WTC11 (cell line): ENCODE data around the gene EHMT1.

Source experiments
- ATF2 ChIP-seq: sonication (generic); formaldehyde crosslinking; IDR thresholded peaks from 2 replicates; pipeline ENCODE4 v1.8.1; 2022; ENCODE audit warnings: low read depth, missing genetic modification reagents, borderline replicate concordance
- CDX4 ChIP-seq: fragments of 250-450 bp; sonication (Bioruptor Pico); IDR thresholded peaks from 2 replicates; pipeline ENCODE4 v1.9.0; 2021; ENCODE audit warnings: moderate library complexity, mild to moderate bottlenecking, inconsistent platforms, borderline replicate concordance
- E2F4 ChIP-seq: sonication (generic); formaldehyde crosslinking; IDR thresholded peaks from 2 replicates; pipeline ENCODE4 v1.8.1; 2022; ENCODE audit warnings: low read depth, mild to moderate bottlenecking, moderate library complexity, missing genetic modification reagents, borderline replicate concordance
- HMGXB4 ChIP-seq: sonication (generic); formaldehyde crosslinking; IDR thresholded peaks from 2 replicates; pipeline ENCODE4 v1.8.1; 2023; ENCODE audit warnings: mild to moderate bottlenecking, moderate library complexity, missing genetic modification reagents
- IRF2 ChIP-seq: sonication (generic); formaldehyde crosslinking; IDR thresholded peaks from 2 replicates; pipeline ENCODE4 v1.8.0; 2022; ENCODE audit warnings: low read depth, missing genetic modification reagents, borderline replicate concordance
- JUN ChIP-seq: sonication (generic); formaldehyde crosslinking; IDR thresholded peaks from 2 replicates; pipeline ENCODE4 v1.8.0; 2023; ENCODE audit warnings: mild to moderate bottlenecking, missing genetic modification reagents
- NFATC4 ChIP-seq: fragments of 250-450 bp; sonication (Bioruptor Pico); IDR thresholded peaks from 2 replicates; pipeline ENCODE4 v1.9.0; 2021; ENCODE audit warnings: mild to moderate bottlenecking
- NFYB ChIP-seq: sonication (generic); formaldehyde crosslinking; conservative IDR thresholded peaks from 2 replicates; pipeline ENCODE4 v1.8.0; 2022; ENCODE audit warnings: low read depth, missing genetic modification reagents
- NR1H2 ChIP-seq: sonication (generic); formaldehyde crosslinking; IDR thresholded peaks from 2 replicates; pipeline ENCODE4 v1.9.0; 2021; ENCODE audit warnings: mild to moderate bottlenecking, moderate library complexity, missing genetic modification reagents
- TEAD4 ChIP-seq: sonication (generic); formaldehyde crosslinking; IDR thresholded peaks from 2 replicates; pipeline ENCODE4 v1.8.0; 2022; ENCODE audit warnings: mild to moderate bottlenecking, missing genetic modification reagents
- TF ChIP-seq, protein P1 (sequence below): fragments of 200-600 bp; IDR thresholded peaks from 2 replicates; pipeline ENCODE4 v1.8.0; 2022; ENCODE audit warnings: antibody characterized with exemption
- TF ChIP-seq, protein P2 (sequence below): sonication (generic); formaldehyde crosslinking; conservative IDR thresholded peaks from 2 replicates; pipeline ENCODE4 v1.8.1; 2022; ENCODE audit warnings: mild to moderate bottlenecking, missing genetic modification reagents
- TF ChIP-seq, protein P3 (sequence below): sonication (generic); formaldehyde crosslinking; IDR thresholded peaks from 2 replicates; pipeline ENCODE4 v1.8.1; 2023; ENCODE audit warnings: mild to moderate bottlenecking, missing genetic modification reagents
- TF ChIP-seq, protein P4 (sequence below): sonication (generic); formaldehyde crosslinking; IDR thresholded peaks from 2 replicates; pipeline ENCODE4 v1.8.1; 2022; ENCODE audit warnings: mild to moderate bottlenecking, missing genetic modification reagents, moderate library complexity, borderline replicate concordance

- TF ChIP-seq, protein P1, sequence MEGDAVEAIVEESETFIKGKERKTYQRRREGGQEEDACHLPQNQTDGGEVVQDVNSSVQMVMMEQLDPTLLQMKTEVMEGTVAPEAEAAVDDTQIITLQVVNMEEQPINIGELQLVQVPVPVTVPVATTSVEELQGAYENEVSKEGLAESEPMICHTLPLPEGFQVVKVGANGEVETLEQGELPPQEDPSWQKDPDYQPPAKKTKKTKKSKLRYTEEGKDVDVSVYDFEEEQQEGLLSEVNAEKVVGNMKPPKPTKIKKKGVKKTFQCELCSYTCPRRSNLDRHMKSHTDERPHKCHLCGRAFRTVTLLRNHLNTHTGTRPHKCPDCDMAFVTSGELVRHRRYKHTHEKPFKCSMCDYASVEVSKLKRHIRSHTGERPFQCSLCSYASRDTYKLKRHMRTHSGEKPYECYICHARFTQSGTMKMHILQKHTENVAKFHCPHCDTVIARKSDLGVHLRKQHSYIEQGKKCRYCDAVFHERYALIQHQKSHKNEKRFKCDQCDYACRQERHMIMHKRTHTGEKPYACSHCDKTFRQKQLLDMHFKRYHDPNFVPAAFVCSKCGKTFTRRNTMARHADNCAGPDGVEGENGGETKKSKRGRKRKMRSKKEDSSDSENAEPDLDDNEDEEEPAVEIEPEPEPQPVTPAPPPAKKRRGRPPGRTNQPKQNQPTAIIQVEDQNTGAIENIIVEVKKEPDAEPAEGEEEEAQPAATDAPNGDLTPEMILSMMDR = no peak
- TF ChIP-seq NFATC4 (CRISPR knock-in tag) (no peak), IRF2 (CRISPR knock-in tag) (no peak), NFYB (CRISPR knock-in tag) (no peak), ATF2 (no peak), NR1H2 (CRISPR knock-in tag) (no peak), CDX4 (CRISPR knock-in tag) (no peak), JUN (no peak), E2F4 (CRISPR knock-in tag) (no peak), TEAD4 (CRISPR knock-in tag) (no peak), HMGXB4 (no peak)
- TF ChIP-seq, protein P2, sequence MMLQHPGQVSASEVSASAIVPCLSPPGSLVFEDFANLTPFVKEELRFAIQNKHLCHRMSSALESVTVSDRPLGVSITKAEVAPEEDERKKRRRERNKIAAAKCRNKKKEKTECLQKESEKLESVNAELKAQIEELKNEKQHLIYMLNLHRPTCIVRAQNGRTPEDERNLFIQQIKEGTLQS (CRISPR knock-in tag) = no peak
- TF ChIP-seq, protein P3, sequence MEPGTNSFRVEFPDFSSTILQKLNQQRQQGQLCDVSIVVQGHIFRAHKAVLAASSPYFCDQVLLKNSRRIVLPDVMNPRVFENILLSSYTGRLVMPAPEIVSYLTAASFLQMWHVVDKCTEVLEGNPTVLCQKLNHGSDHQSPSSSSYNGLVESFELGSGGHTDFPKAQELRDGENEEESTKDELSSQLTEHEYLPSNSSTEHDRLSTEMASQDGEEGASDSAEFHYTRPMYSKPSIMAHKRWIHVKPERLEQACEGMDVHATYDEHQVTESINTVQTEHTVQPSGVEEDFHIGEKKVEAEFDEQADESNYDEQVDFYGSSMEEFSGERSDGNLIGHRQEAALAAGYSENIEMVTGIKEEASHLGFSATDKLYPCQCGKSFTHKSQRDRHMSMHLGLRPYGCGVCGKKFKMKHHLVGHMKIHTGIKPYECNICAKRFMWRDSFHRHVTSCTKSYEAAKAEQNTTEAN (CRISPR knock-in tag) = no peak
- TF ChIP-seq, protein P4, sequence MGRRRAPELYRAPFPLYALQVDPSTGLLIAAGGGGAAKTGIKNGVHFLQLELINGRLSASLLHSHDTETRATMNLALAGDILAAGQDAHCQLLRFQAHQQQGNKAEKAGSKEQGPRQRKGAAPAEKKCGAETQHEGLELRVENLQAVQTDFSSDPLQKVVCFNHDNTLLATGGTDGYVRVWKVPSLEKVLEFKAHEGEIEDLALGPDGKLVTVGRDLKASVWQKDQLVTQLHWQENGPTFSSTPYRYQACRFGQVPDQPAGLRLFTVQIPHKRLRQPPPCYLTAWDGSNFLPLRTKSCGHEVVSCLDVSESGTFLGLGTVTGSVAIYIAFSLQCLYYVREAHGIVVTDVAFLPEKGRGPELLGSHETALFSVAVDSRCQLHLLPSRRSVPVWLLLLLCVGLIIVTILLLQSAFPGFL (CRISPR knock-in tag) = no peak
Measured at GRCh38 chr9:137725598-137725997, 106.8 kb downstream of the EHMT1 start.
